Endothelial cell of umbilical vein (primary cell): ENCODE measurements around the gene DNM2.

Experiments used
- EZH2 ChIP-seq: IDR thresholded peaks from 2 replicates; pipeline ENCODE4 v1.6.1; 2012; ENCODE audit warnings: borderline replicate concordance, low read depth, mild to moderate bottlenecking, moderate library complexity, low read length, inconsistent platforms; ENCODE audit not compliant: severe bottlenecking
- POLR2A ChIP-seq: IDR thresholded peaks from 2 replicates; pipeline ENCODE4 v1.6.1; 2012; ENCODE audit warnings: low read depth, mild to moderate bottlenecking, control low read depth, low read length
- POLR2AphosphoS5 ChIP-seq: IDR thresholded peaks from 2 replicates; pipeline ENCODE4 v1.6.1; 2012; ENCODE audit warnings: low read depth, mild to moderate bottlenecking, control low read depth, low read length, moderate library complexity; ENCODE audit not compliant: insufficient read depth
- TF ChIP-seq, protein P1 (sequence below), 2 donors: IDR thresholded peaks; 1 replicate in 1 of 2; 2 replicates in 1 of 2; pipeline ENCODE4 v1.5.1; 2011; ENCODE audit warnings: low read length in 2 of 2, mild to moderate bottlenecking in 2 of 2, moderate library complexity in 2 of 2, control low read depth in 1 of 2, inconsistent platforms in 1 of 2, low read depth in 1 of 2; ENCODE audit not compliant: insufficient read depth in 1 of 2; ENCODE audit errors: extremely low read depth in 1 of 2

GRCh38 chr19:10683582-10683981, 34.3 kb upstream of the DNM2 start:
- no peak for TF ChIP-seq POLR2AphosphoS5
- TF ChIP-seq, protein P1, sequence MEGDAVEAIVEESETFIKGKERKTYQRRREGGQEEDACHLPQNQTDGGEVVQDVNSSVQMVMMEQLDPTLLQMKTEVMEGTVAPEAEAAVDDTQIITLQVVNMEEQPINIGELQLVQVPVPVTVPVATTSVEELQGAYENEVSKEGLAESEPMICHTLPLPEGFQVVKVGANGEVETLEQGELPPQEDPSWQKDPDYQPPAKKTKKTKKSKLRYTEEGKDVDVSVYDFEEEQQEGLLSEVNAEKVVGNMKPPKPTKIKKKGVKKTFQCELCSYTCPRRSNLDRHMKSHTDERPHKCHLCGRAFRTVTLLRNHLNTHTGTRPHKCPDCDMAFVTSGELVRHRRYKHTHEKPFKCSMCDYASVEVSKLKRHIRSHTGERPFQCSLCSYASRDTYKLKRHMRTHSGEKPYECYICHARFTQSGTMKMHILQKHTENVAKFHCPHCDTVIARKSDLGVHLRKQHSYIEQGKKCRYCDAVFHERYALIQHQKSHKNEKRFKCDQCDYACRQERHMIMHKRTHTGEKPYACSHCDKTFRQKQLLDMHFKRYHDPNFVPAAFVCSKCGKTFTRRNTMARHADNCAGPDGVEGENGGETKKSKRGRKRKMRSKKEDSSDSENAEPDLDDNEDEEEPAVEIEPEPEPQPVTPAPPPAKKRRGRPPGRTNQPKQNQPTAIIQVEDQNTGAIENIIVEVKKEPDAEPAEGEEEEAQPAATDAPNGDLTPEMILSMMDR (IDR thresholded peaks at IDR 0.05; ENCODE audit: extremely low read depth in 1 of 2, insufficient read depth in 1 of 2, low read depth in 1 of 2, low read length in 2 of 2): no peak
- no peak for TF ChIP-seq POLR2A
- TF ChIP-seq EZH2: no peak
